K562 (cell line): ENCODE results near the gene P2RY4. TPM values are rescaled to one million over a fixed set of nuclear protein-coding genes. Genes with fewer than 3 reads are reported as not detected.

Source experiments
- ATAC-seq: fragments of 200-7000 bp; cut with Tn5 transposase; 3 replicates; pipeline ENCODE4 v1.9.1; 2020; ENCODE audit warnings: moderate library complexity
- BruUV-seq: library from RNA; stranded (reverse); fragments of 400-500 nt; replicated peaks from 2 replicates; lab custom pipeline; 2021; lab: Mats Ljungman, UMichigan
- CTCF ChIA-PET: fragments of 300-600 bp; formaldehyde crosslinking; extraction: SDS; loops from one replicate; lab custom pipeline; 2021; ENCODE audit warnings: low intra/inter-chr PET ratio; lab: Yijun Ruan, JAX
- POLR2A ChIA-PET: fragments of 300-600, 350-650 bp; sonication (Branson Sonifier 250); formaldehyde crosslinking; extraction: SDS; loops from one replicate; lab custom pipeline; 2021; ENCODE audit warnings: antibody characterized with exemption, inconsistent platforms; lab: Yijun Ruan, JAX
- DNase-seq, 4 experiments: peaks; one replicate each; pipeline versions ENCODE4 v3.0.0 to v3.0.0-alpha.2; 2011 to 2018; ENCODE audit warnings: low spot score in 3 of 4, mixed read lengths in 3 of 4; ENCODE audit errors: extremely low read depth in 1 of 4
- FAIRE-seq: peaks from 2 replicates; lab custom pipeline; 2011; peaks lifted over from hg19 to GRCh38; lab: Jason Lieb, UNC
- H2AFZ ChIP-seq: 2 replicates; pipeline ENCODE4 v1.6.0; 2011; ENCODE audit warnings: low read depth, low read length, control low read depth, inconsistent platforms
- H3K27ac ChIP-seq: fragments of 200-600 bp; 3 replicates; pipeline ENCODE4 v1.8.0; 2011; ENCODE audit warnings: low read depth, mild to moderate bottlenecking, control low read depth, inconsistent platforms, low read length, moderate library complexity, mixed read lengths; ENCODE audit errors: extremely low read depth
- H3K27me3 ChIP-seq, 2 experiments: fragments of 300-600 bp in 1 of 2; 2 replicates in 1 of 2; 3 replicates in 1 of 2; pipeline versions ENCODE4 v1.6.0 to v1.8.0; 2011; ENCODE audit warnings: inconsistent platforms in 2 of 2, low read length in 2 of 2, mild to moderate bottlenecking in 1 of 2, mixed read lengths in 1 of 2, moderate library complexity in 1 of 2; ENCODE audit not compliant: control insufficient read depth in 2 of 2, insufficient read depth in 2 of 2
- H3K36me3 ChIP-seq: fragments of 300-600 bp; 3 replicates; pipeline ENCODE4 v1.8.0; 2011; ENCODE audit warnings: mild to moderate bottlenecking, low read length, inconsistent platforms; ENCODE audit not compliant: control insufficient read depth, insufficient read depth
- H3K4me1 ChIP-seq, 2 experiments: fragments of 200-600 bp in 1 of 2; replicated peaks in 1 of 2; 2 replicates in 1 of 2; 3 replicates in 1 of 2; pipeline versions ENCODE4 v1.5.1 to v1.8.0; 2011; ENCODE audit warnings: inconsistent platforms in 2 of 2, low read length in 2 of 2, mild to moderate bottlenecking in 1 of 2, mixed read lengths in 1 of 2, moderate library complexity in 1 of 2; ENCODE audit not compliant: control insufficient read depth in 2 of 2, insufficient read depth in 2 of 2
- H3K4me2 ChIP-seq: 2 replicates; pipeline ENCODE4 v1.6.1; 2011; ENCODE audit warnings: low read length, control low read depth, inconsistent platforms, mixed read lengths; ENCODE audit not compliant: insufficient read depth
- H3K4me3 ChIP-seq: fragments of 200-600 bp; sonication (generic), shearing (Covaris generic); 2 replicates; pipeline ENCODE4 v1.5.1; 2016; ENCODE audit warnings: control low read depth, inconsistent platforms
- H3K79me2 ChIP-seq: fragments of 200-600 bp; 3 replicates; pipeline ENCODE4 v1.8.0; 2011; ENCODE audit warnings: low read length, inconsistent platforms; ENCODE audit not compliant: control insufficient read depth, insufficient read depth
- H3K9ac ChIP-seq, 2 experiments: 2 replicates each; pipeline versions ENCODE4 v1.6.0 to v1.6.1; 2011; ENCODE audit warnings: low read depth in 2 of 2, low read length in 2 of 2, control low read depth in 1 of 2, inconsistent platforms in 1 of 2, mild to moderate bottlenecking in 1 of 2, mixed read lengths in 1 of 2; ENCODE audit not compliant: insufficient read depth in 1 of 2
- H3K9me1 ChIP-seq: one replicate; pipeline ENCODE4 v1.6.0; 2011; ENCODE audit warnings: inconsistent platforms, mild to moderate bottlenecking, low read length, moderate library complexity; ENCODE audit not compliant: control insufficient read depth, insufficient read depth
- H3K9me3 ChIP-seq: replicated peaks from 2 replicates; pipeline ENCODE4 v1.5.1; 2011; ENCODE audit warnings: low read depth, low read length, inconsistent platforms; ENCODE audit not compliant: control insufficient read depth, insufficient read depth
- H4K20me1 ChIP-seq: replicated peaks from 2 replicates; pipeline ENCODE4 v1.6.1; 2011; ENCODE audit warnings: low read length, inconsistent platforms, mixed read lengths; ENCODE audit not compliant: control insufficient read depth, insufficient read depth
- BRD4 ChIP-seq: fragments of 200-600 bp; sonication (generic); IDR thresholded peaks from 2 replicates; pipeline ENCODE4 v1.6.1; 2017; ENCODE audit warnings: inconsistent platforms
- CBFB ChIP-seq: sonication (generic); formaldehyde crosslinking; IDR thresholded peaks from 2 replicates; pipeline ENCODE4 v1.4.0; 2020; ENCODE audit warnings: mild to moderate bottlenecking, missing genetic modification reagents
- CCNT2 ChIP-seq: IDR thresholded peaks from 2 replicates; pipeline ENCODE4 v1.6.1; 2011; ENCODE audit warnings: borderline replicate concordance, low read depth, mild to moderate bottlenecking, moderate library complexity, mixed read lengths, low read length; ENCODE audit not compliant: insufficient read length; ENCODE audit errors: extremely low read depth
- COPS2 ChIP-seq: fragments of 450-650 bp; conservative IDR thresholded peaks from 2 replicates; pipeline ENCODE4 v1.6.1; 2016; ENCODE audit warnings: mild to moderate bottlenecking, moderate library complexity
- FOXJ3 ChIP-seq: sonication (generic); formaldehyde crosslinking; IDR thresholded peaks from 2 replicates; pipeline ENCODE4 v1.4.0; 2020; ENCODE audit warnings: mild to moderate bottlenecking, missing genetic modification reagents
- KLF10 ChIP-seq: fragments of 250-450 bp; sonication (Bioruptor Pico); IDR thresholded peaks from 2 replicates; pipeline ENCODE4 v1.6.1; 2021; ENCODE audit warnings: matching md5 sums
- MAZ ChIP-seq, 2 experiments: fragments of 450-650 bp in 1 of 2; sonication (generic) in 1 of 2; formaldehyde crosslinking; IDR thresholded peaks in 1 of 2; conservative IDR thresholded peaks in 1 of 2; 2 replicates each; pipeline versions ENCODE4 v1.4.0 to v1.5.0; 2020; ENCODE audit warnings: mild to moderate bottlenecking in 1 of 2, missing genetic modification reagents in 1 of 2
- NBN ChIP-seq: fragments of 450-650 bp; IDR thresholded peaks from 2 replicates; pipeline ENCODE4 v1.6.1; 2016; ENCODE audit warnings: low read depth, mild to moderate bottlenecking
- NFE2L1 ChIP-seq: fragments of 450-650 bp; IDR thresholded peaks from 2 replicates; pipeline ENCODE4 v1.6.1; 2016; ENCODE audit warnings: missing genetic modification characterization, low read depth, mild to moderate bottlenecking, missing compliant biosample characterization, moderate library complexity, borderline replicate concordance
- POLR2H ChIP-seq: IDR thresholded peaks from 2 replicates; pipeline ENCODE4 v1.6.1; 2016; ENCODE audit warnings: missing genetic modification characterization, low read depth, mild to moderate bottlenecking, control low read depth, missing compliant biosample characterization, moderate library complexity
- PTTG1 ChIP-seq: fragments of 450-650 bp; IDR thresholded peaks from 2 replicates; pipeline ENCODE4 v1.6.1; 2016; ENCODE audit warnings: low read depth, mild to moderate bottlenecking, missing genetic modification characterization, missing compliant biosample characterization
- SIN3A ChIP-seq, 2 experiments: fragments of 150-350 bp in 1 of 2; IDR thresholded peaks; 2 replicates each; pipeline ENCODE4 v1.6.1; 2011 to 2016; ENCODE audit warnings: borderline replicate concordance in 2 of 2, low read depth in 2 of 2, low read length in 2 of 2, mild to moderate bottlenecking in 2 of 2, moderate library complexity in 2 of 2; ENCODE audit not compliant: control insufficient read depth in 1 of 2
- SIN3B ChIP-seq: fragments of 450-650 bp; IDR thresholded peaks from 2 replicates; pipeline ENCODE4 v1.6.1; 2017; ENCODE audit warnings: low read depth, mild to moderate bottlenecking, moderate library complexity
- ZNF146 ChIP-seq: IDR thresholded peaks from one replicate; pipeline ENCODE4 v1.6.1; 2018; ENCODE audit warnings: missing compliant biosample characterization; ENCODE audit not compliant: unreplicated experiment
- ZNF449 ChIP-seq: fragments of 250-450 bp; sonication (Bioruptor Pico); IDR thresholded peaks from 2 replicates; pipeline ENCODE4 v1.8.0; 2022; ENCODE audit warnings: moderate library complexity, mild to moderate bottlenecking, inconsistent platforms
- WGBS: fragments of 100-300 bp; shearing (Covaris generic); methylation state at CpG from one replicate; pipeline ENCODE4 v1.1.6; 2016; ENCODE audit warnings: low coverage, mixed read lengths; ENCODE audit not compliant: insufficient coverage; ENCODE audit errors: missing lambda C conversion rate; 5-methylcytosine and 5-hydroxymethylcytosine counted together
- in situ Hi-C: fragments of 300-500 bp; cut with MboI; formaldehyde crosslinking; loops from 4 replicates; pipeline ENCODE4 v1.15.0; 2018; ENCODE audit warnings: inconsistent platforms, mixed read lengths
- intact Hi-C: fragments of 100-400 bp; cut with micrococcal nuclease; formaldehyde crosslinking; loops from 2 replicates; pipeline ENCODE4 v1.14.2; 2022
- polyA plus RNA-seq, 8 experiments: library from polyadenylated mRNA; depleted of rRNA in 4 of 8; stranded (reverse) in 5 of 8; unstranded in 3 of 8; fragments of >200 nt; fragmentation: Nextera tagmentation in 2 of 8; fragmentation: Illumina TruSeq in 1 of 8; extraction: Ambion mirVana in 2 of 8; extraction: Trizol in 1 of 8; gene quantifications; 2 replicates each; pipeline versions ENCODE4 v1.2.1 to v1.2.3, GENCODE V29; 2011 to 2014; ENCODE audit warnings: inconsistent platforms in 1 of 8, missing spikeins in 1 of 8
- total RNA-seq, 7 experiments: library from RNA; depleted of rRNA in 6 of 7; stranded (reverse); fragments of >200 nt in 6 of 7; fragmentation: Illumina TruSeq in 2 of 7; extraction: Trizol in 2 of 7; gene quantifications; 2 replicates each; pipeline versions ENCODE4 v1.2.1 to v1.2.3, GENCODE V29; 2011 to 2021; ENCODE audit warnings: low replicate concordance in 1 of 7
- TF ChIP-seq, protein P1 (sequence below): fragments of 250-450 bp; sonication (Bioruptor Pico); IDR thresholded peaks from 2 replicates; pipeline ENCODE4 v1.4.0; 2020; ENCODE audit warnings: mild to moderate bottlenecking, moderate library complexity, borderline replicate concordance
- TF ChIP-seq, protein P2 (sequence below), 2 experiments: fragments of 250-450 bp in 1 of 2; fragments of 450-650 bp in 1 of 2; sonication (Bioruptor Pico) in 1 of 2; IDR thresholded peaks; 2 replicates each; pipeline versions ENCODE4 v1.6.1 to v1.8.0; 2016 to 2021; ENCODE audit warnings: mild to moderate bottlenecking in 2 of 2, moderate library complexity in 2 of 2, missing compliant biosample characterization in 1 of 2, missing genetic modification characterization in 1 of 2

Gene P2RY4
- total and polyA plus RNA-seq, 9 of the 15 experiments (the other 6 are each of a cell fraction or from before 2014, with no cell fraction given): not detected

DNA sequence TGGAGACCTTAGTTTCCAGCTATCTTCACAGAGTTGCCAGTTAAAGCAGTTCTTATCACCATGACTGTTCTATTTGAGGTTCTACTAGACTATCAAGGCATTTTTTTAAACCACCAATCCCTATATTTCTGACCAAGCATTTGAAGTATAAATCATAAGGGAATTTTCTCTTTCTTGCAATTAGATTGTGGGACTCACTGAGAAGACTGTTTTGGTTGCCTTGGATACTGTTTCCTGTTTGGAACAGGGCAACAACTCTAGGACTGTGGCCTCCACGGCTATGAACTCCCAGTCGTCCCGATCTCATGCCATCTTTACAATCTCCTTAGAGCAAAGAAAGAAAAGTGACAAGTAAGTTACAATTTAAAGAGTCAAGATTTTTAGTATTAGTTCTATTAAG, 41.7 kb upstream of the P2RY4 start:
- no peaks in the 10 kb centered on the region for H3K27me3 ChIP-seq
- DNase-seq: no peak
- H3K79me2 ChIP-seq: no peaks in the 10 kb centered on the region
- peaks cover 64% of the 10 kb centered on the region; the same call in 2 of the 3 replicates for H3K36me3 ChIP-seq
- in situ Hi-C loops (no loop called here), intact Hi-C loops (no loop called here)
- no peaks in the 10 kb centered on the region for H3K9me3 ChIP-seq
- no peak overlapping the region for H3K4me3 ChIP-seq
- no TSS peak for BruUV-seq
- H3K9me1 ChIP-seq: no peaks in the 10 kb centered on the region
- H4K20me1 ChIP-seq: no peaks in the 10 kb centered on the region
- no peak overlapping the region for H3K9ac ChIP-seq
- ChIA-PET CTCF (no interaction called here), POLR2A (interaction anchor here (1.0 kb wide), 1 partner anchor 45 kb away, joined by 4 read pairs; no protein-coding TSS in a partner anchor)
- ATAC-seq: no peak
- no peak for TF ChIP-seq BRD4
- TF ChIP-seq PTTG1: no peak
- no peak for TF ChIP-seq SIN3B
- no peak for TF ChIP-seq SIN3A (IDR thresholded peaks at IDR 0.05; ENCODE audit: borderline replicate concordance in 2 of 2, control insufficient read depth in 1 of 2, low read depth in 2 of 2, low read length in 2 of 2)
- no peak for TF ChIP-seq COPS2
- no peak for TF ChIP-seq KLF10
- TF ChIP-seq MAZ (CRISPR knock-in tag; conservative IDR thresholded peaks at IDR 0.05 in 1 of 2, IDR thresholded peaks at IDR 0.05 in 1 of 2): no peak
- TF ChIP-seq, protein P1, sequence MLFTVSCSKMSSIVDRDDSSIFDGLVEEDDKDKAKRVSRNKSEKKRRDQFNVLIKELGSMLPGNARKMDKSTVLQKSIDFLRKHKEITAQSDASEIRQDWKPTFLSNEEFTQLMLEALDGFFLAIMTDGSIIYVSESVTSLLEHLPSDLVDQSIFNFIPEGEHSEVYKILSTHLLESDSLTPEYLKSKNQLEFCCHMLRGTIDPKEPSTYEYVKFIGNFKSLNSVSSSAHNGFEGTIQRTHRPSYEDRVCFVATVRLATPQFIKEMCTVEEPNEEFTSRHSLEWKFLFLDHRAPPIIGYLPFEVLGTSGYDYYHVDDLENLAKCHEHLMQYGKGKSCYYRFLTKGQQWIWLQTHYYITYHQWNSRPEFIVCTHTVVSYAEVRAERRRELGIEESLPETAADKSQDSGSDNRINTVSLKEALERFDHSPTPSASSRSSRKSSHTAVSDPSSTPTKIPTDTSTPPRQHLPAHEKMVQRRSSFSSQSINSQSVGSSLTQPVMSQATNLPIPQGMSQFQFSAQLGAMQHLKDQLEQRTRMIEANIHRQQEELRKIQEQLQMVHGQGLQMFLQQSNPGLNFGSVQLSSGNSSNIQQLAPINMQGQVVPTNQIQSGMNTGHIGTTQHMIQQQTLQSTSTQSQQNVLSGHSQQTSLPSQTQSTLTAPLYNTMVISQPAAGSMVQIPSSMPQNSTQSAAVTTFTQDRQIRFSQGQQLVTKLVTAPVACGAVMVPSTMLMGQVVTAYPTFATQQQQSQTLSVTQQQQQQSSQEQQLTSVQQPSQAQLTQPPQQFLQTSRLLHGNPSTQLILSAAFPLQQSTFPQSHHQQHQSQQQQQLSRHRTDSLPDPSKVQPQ (CRISPR knock-in tag): no peak
- no peak for TF ChIP-seq NBN
- no peak for TF ChIP-seq CCNT2
- TF ChIP-seq ZNF449 (CRISPR knock-in tag): no peak
- no peak for TF ChIP-seq CBFB (CRISPR knock-in tag)
- no peak for TF ChIP-seq NFE2L1
- TF ChIP-seq, protein P2, sequence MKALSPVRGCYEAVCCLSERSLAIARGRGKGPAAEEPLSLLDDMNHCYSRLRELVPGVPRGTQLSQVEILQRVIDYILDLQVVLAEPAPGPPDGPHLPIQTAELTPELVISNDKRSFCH (CRISPR knock-in tag; IDR thresholded peaks at IDR 0.05): no peak
- TF ChIP-seq, protein P2 (tag; IDR thresholded peaks at IDR 0.05): no peak
- no peak for TF ChIP-seq ZNF146 (CRISPR knock-in tag)
- no peak for TF ChIP-seq FOXJ3 (CRISPR knock-in tag)
- TF ChIP-seq POLR2H (tag): no peak
- no peak overlapping the region for H2AFZ ChIP-seq
- 88% methylated on average over 3 of the region's 3 CpGs for WGBS
- no peak overlapping the region for H3K27ac ChIP-seq
- no peak overlapping the region for H3K4me2 ChIP-seq
- H3K4me1 ChIP-seq: no peaks in the 10 kb centered on the region
- no peak for FAIRE-seq
